Uterus (tissue), 4 donors: ENCODE data around the gene DOCK1. TPM values are rescaled to one million over a fixed set of nuclear protein-coding genes. Genes with fewer than 3 reads are reported as not detected.

Experiments
- DNase-seq, 2 donors: peaks; one replicate each; pipeline ENCODE4 v3.0.0-alpha.2; 2019 to 2020
- H3K27ac ChIP-seq, 2 donors: fragments of 200-600 bp; sonication (generic); 1 replicate in 1 of 2; 2 replicates in 1 of 2; pipeline ENCODE4 v1.5.1; 2016 to 2018
- H3K27me3 ChIP-seq, 2 donors: fragments of 200-600 bp; sonication (generic); one replicate each; pipeline ENCODE4 v1.5.1; 2018 to 2019; ENCODE audit warnings: control low read depth in 1 of 2
- H3K36me3 ChIP-seq, 2 donors: fragments of 200-600 bp; sonication (generic); one replicate each; pipeline ENCODE4 v1.5.1; 2019; ENCODE audit warnings: control low read depth in 1 of 2
- H3K4me1 ChIP-seq, 2 donors: fragments of 200-600 bp; sonication (generic); one replicate each; pipeline ENCODE4 v1.5.1; 2018 to 2019; ENCODE audit warnings: control low read depth in 1 of 2
- H3K4me3 ChIP-seq, 2 donors: fragments of 200-600 bp; sonication (generic); 1 replicate in 1 of 2; 2 replicates in 1 of 2; pipeline ENCODE4 v1.5.1; 2018 to 2019; ENCODE audit warnings: mild to moderate bottlenecking in 1 of 2
- H3K9me3 ChIP-seq, 2 donors: fragments of 200-600 bp; sonication (generic); one replicate each; pipeline ENCODE4 v1.5.1; 2019; ENCODE audit warnings: control low read depth in 1 of 2
- CTCF ChIP-seq, 4 experiments: fragments of 200-600 bp in 2 of 4; fragments of 450-650 bp in 2 of 4; sonication (generic) in 2 of 4; IDR thresholded peaks; one replicate each; pipeline ENCODE4 v1.5.1; 2016 to 2019; ENCODE audit warnings: antibody characterized with exemption in 4 of 4, mild to moderate bottlenecking in 2 of 4, moderate library complexity in 1 of 4
- POLR2A ChIP-seq, 2 donors: fragments of 450-650 bp; IDR thresholded peaks; one replicate each; pipeline ENCODE4 v1.6.1; 2016; ENCODE audit warnings: antibody characterized with exemption in 2 of 2, mild to moderate bottlenecking in 1 of 2, moderate library complexity in 1 of 2
- intact Hi-C: fragments of 100-400 bp; cut with DNase I; formaldehyde crosslinking; loops from one replicate; pipeline ENCODE4 v1.15.1; 2023; ENCODE audit warnings: low total_unique reads
- total RNA-seq, 4 donors: library from RNA; depleted of rRNA in 3 of 4; stranded (reverse); fragments of >200 nt in 3 of 4; gene quantifications; one replicate each; pipeline versions ENCODE4 v1.1.0 to v1.2.4, GENCODE V29; 2014 to 2023
- donor health status: DM: yes; HTN: yes; CAD: no.

DOCK1 gene
- total RNA-seq, 4 donors from 2014 or later: 15.6 to 130 (median 65.0) TPM

GRCh38 chr10:127036987-127037386 is 131.8 kb downstream of the DOCK1 start:
- intact Hi-C loops: no loop called here
- no peak overlapping the region for H3K27ac ChIP-seq
- no peaks in the 10 kb centered on the region for H3K9me3 ChIP-seq
- no peaks in the 10 kb centered on the region for H3K27me3 ChIP-seq
- no peak overlapping the region for H3K4me3 ChIP-seq
- TF ChIP-seq POLR2A (IDR thresholded peaks at IDR 0.05): no peak
- TF ChIP-seq CTCF (IDR thresholded peaks at IDR 0.05): no peak
- no peaks in the 10 kb centered on the region for H3K36me3 ChIP-seq
- no peaks in the 10 kb centered on the region for H3K4me1 ChIP-seq
- DNase-seq: no peak

- H3K4me3 ChIP-seq: no peak overlapping the region
- no peaks in the 10 kb centered on the region for H3K27me3 ChIP-seq
- DNase-seq: no peak
- intact Hi-C loops: no loop called here
- TF ChIP-seq CTCF (IDR thresholded peaks at IDR 0.05) (no peak), POLR2A (IDR thresholded peaks at IDR 0.05) (no peak)
- no peaks in the 10 kb centered on the region for H3K36me3 ChIP-seq
- no peak overlapping the region for H3K27ac ChIP-seq
- H3K4me1 ChIP-seq: no peaks in the 10 kb centered on the region
- no peaks in the 10 kb centered on the region for H3K9me3 ChIP-seq
Measured at GRCh38 chr10:127039435-127039834, 134.2 kb downstream of the DOCK1 start.

- TF ChIP-seq POLR2A (IDR thresholded peaks at IDR 0.05) (no peak), CTCF (IDR thresholded peaks at IDR 0.05) (no peak)
- no peak for DNase-seq
- no peak overlapping the region for H3K4me3 ChIP-seq
- H3K27ac ChIP-seq: no peak overlapping the region
- no peaks in the 10 kb centered on the region for H3K9me3 ChIP-seq
- H3K4me1 ChIP-seq: no peaks in the 10 kb centered on the region
- H3K27me3 ChIP-seq: no peaks in the 10 kb centered on the region
- intact Hi-C loops: no loop called here
- no peaks in the 10 kb centered on the region for H3K36me3 ChIP-seq
Measured at GRCh38 chr10:127040756-127041155, 135.5 kb downstream of the DOCK1 start.

GRCh38 chr10:127041552-127041951 is 136.3 kb downstream of the DOCK1 start:
- H3K4me1 ChIP-seq: no peaks in the 10 kb centered on the region
- no peak overlapping the region for H3K27ac ChIP-seq
- H3K4me3 ChIP-seq: no peak overlapping the region
- TF ChIP-seq POLR2A (IDR thresholded peaks at IDR 0.05): no peak
- TF ChIP-seq CTCF (IDR thresholded peaks at IDR 0.05): no peak
- intact Hi-C loops: no loop called here
- H3K9me3 ChIP-seq: no peaks in the 10 kb centered on the region
- no peaks in the 10 kb centered on the region for H3K36me3 ChIP-seq
- no peaks in the 10 kb centered on the region for H3K27me3 ChIP-seq
- no peak for DNase-seq

GRCh38 chr10:127043301-127043700 is 138.1 kb downstream of the DOCK1 start:
- no peak for DNase-seq
- Histone ChIP-seq H3K4me3 (no peak overlapping the region), H3K27ac (no peak overlapping the region), H3K4me1 (no peaks in the 10 kb centered on the region), H3K27me3 (no peaks in the 10 kb centered on the region), H3K9me3 (no peaks in the 10 kb centered on the region), H3K36me3 (no peaks in the 10 kb centered on the region)
- TF ChIP-seq CTCF (IDR thresholded peaks at IDR 0.05) (no peak), POLR2A (IDR thresholded peaks at IDR 0.05) (no peak)
- intact Hi-C loops: no loop called here
